ENCODE data around the gene KISS1R.

- TF ChIP-seq, protein P1, sequence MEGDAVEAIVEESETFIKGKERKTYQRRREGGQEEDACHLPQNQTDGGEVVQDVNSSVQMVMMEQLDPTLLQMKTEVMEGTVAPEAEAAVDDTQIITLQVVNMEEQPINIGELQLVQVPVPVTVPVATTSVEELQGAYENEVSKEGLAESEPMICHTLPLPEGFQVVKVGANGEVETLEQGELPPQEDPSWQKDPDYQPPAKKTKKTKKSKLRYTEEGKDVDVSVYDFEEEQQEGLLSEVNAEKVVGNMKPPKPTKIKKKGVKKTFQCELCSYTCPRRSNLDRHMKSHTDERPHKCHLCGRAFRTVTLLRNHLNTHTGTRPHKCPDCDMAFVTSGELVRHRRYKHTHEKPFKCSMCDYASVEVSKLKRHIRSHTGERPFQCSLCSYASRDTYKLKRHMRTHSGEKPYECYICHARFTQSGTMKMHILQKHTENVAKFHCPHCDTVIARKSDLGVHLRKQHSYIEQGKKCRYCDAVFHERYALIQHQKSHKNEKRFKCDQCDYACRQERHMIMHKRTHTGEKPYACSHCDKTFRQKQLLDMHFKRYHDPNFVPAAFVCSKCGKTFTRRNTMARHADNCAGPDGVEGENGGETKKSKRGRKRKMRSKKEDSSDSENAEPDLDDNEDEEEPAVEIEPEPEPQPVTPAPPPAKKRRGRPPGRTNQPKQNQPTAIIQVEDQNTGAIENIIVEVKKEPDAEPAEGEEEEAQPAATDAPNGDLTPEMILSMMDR (IDR thresholded peaks at IDR 0.05; ENCODE audit: low read depth, low read length) = no peak
- no peak for TF ChIP-seq EZH2phosphoT487 (IDR thresholded peaks at IDR 0.05; ENCODE audit: low read depth)
Observed at GRCh38 chr19:885536-886224, 31.5 kb upstream of the KISS1R start.
